DND-41 (cell line): ENCODE measurements around the gene MARCHF10.

Source experiments
- ATAC-seq: fragments of 200-7000 bp; cut with Tn5 transposase; 3 replicates; pipeline ENCODE4 v1.9.1; 2021; ENCODE audit warnings: low read depth; ENCODE audit not compliant: insufficient read depth
- DNase-seq: peaks from one replicate; pipeline ENCODE4 v3.0.0-alpha.2; 2020
- H2AFZ ChIP-seq: 2 replicates; pipeline ENCODE4 v1.6.0; 2012; ENCODE audit warnings: low read depth, low read length
- H3K27ac ChIP-seq: 2 replicates; pipeline ENCODE4 v1.5.1; 2012; ENCODE audit warnings: low read length, inconsistent platforms
- H3K27me3 ChIP-seq: fragments of 200-600 bp; sonication (generic); 2 replicates; pipeline ENCODE4 v1.6.0; 2012; ENCODE audit warnings: low read length, mild to moderate bottlenecking, inconsistent platforms; ENCODE audit not compliant: insufficient read depth, poor library complexity
- H3K36me3 ChIP-seq: 2 replicates; pipeline ENCODE4 v1.5.1; 2012; ENCODE audit warnings: low read length, inconsistent platforms; ENCODE audit not compliant: insufficient read depth
- H3K4me1 ChIP-seq: 2 replicates; pipeline ENCODE4 v1.5.1; 2012; ENCODE audit warnings: mild to moderate bottlenecking, low read length; ENCODE audit not compliant: insufficient read depth
- H3K4me2 ChIP-seq: 2 replicates; pipeline ENCODE4 v1.6.0; 2012; ENCODE audit warnings: mild to moderate bottlenecking, moderate library complexity, low read length, inconsistent platforms; ENCODE audit not compliant: insufficient read depth
- H3K4me3 ChIP-seq, 2 experiments: fragments of 200-600 bp in 1 of 2; shearing (Covaris generic) in 1 of 2; 2 replicates each; pipeline ENCODE4 v1.5.1; 2012 to 2016; ENCODE audit warnings: inconsistent platforms in 2 of 2, low read length in 2 of 2, mild to moderate bottlenecking in 2 of 2, low read depth in 1 of 2, moderate library complexity in 1 of 2
- H3K79me2 ChIP-seq: 2 replicates; pipeline ENCODE4 v1.6.0; 2012; ENCODE audit warnings: low read length, inconsistent platforms; ENCODE audit not compliant: insufficient read depth
- H3K9ac ChIP-seq: 2 replicates; pipeline ENCODE4 v1.6.0; 2012; ENCODE audit warnings: low read depth, mild to moderate bottlenecking, inconsistent platforms, low read length, moderate library complexity
- H3K9me3 ChIP-seq: 2 replicates; pipeline ENCODE4 v1.5.1; 2012; ENCODE audit warnings: low read length, moderate library complexity, mild to moderate bottlenecking, inconsistent platforms; ENCODE audit not compliant: insufficient read depth, severe bottlenecking
- H4K20me1 ChIP-seq: 2 replicates; pipeline ENCODE4 v1.6.0; 2012; ENCODE audit warnings: low read length; ENCODE audit not compliant: insufficient read depth
- CTCF ChIP-seq: IDR thresholded peaks from 2 replicates; pipeline ENCODE4 v1.5.1; 2012; ENCODE audit warnings: borderline replicate concordance, low read length, moderate library complexity, mild to moderate bottlenecking; ENCODE audit not compliant: poor library complexity, severe bottlenecking; ENCODE audit errors: extremely low read depth
- EZH2 ChIP-seq: IDR thresholded peaks from 3 replicates; pipeline ENCODE4 v1.6.1; 2012; ENCODE audit warnings: borderline replicate concordance, low read depth, mild to moderate bottlenecking, moderate library complexity, low read length, inconsistent platforms; ENCODE audit not compliant: severe bottlenecking

The MARCHF10 gene

GRCh38 chr17:62674841-62675240, 133.3 kb downstream of the MARCHF10 start:
- Histone ChIP-seq H4K20me1 (no peaks in the 10 kb centered on the region), H3K4me3 (no peak overlapping the region), H3K4me1 (no peaks in the 10 kb centered on the region), H3K4me2 (no peak overlapping the region), H3K9ac (no peak overlapping the region), H3K36me3 (0 out of 2 replicates have a peak, but pooled peaks cover 9% of the 10 kb centered on the region), H3K9me3 (no peaks in the 10 kb centered on the region), H2AFZ (no peak overlapping the region), H3K27me3 (no peaks in the 10 kb centered on the region), H3K79me2 (no peaks in the 10 kb centered on the region), H3K27ac (no peak overlapping the region)
- DNase-seq (no peak), ATAC-seq (no peak)
- TF ChIP-seq EZH2, result no peak

- DNase-seq (no peak), ATAC-seq (no peak)
- Histone ChIP-seq H3K9ac (no peak overlapping the region), H3K4me3 (no peak overlapping the region), H3K27me3 (no peaks in the 10 kb centered on the region), H3K9me3 (no peaks in the 10 kb centered on the region), H3K79me2 (no peaks in the 10 kb centered on the region), H3K36me3 (0 out of 2 replicates have a peak, but pooled peaks cover 9% of the 10 kb centered on the region), H3K4me1 (no peaks in the 10 kb centered on the region), H3K4me2 (no peak overlapping the region), H4K20me1 (no peaks in the 10 kb centered on the region), H3K27ac (no peak overlapping the region), H2AFZ (no peak overlapping the region)
- TF ChIP-seq CTCF (no peak), EZH2 (no peak)
Observed at GRCh38 chr17:62674363-62674739, 133.8 kb downstream of the MARCHF10 start.

- DNase-seq, result no peak
- H3K36me3 ChIP-seq, result 0 out of 2 replicates have a peak, but pooled peaks cover 9% of the 10 kb centered on the region
- no peak for ATAC-seq
- no peaks in the 10 kb centered on the region for H3K27me3 ChIP-seq
- H3K27ac ChIP-seq, result no peak overlapping the region
- no peak overlapping the region for H2AFZ ChIP-seq
- H3K4me2 ChIP-seq, result no peak overlapping the region
- H3K9ac ChIP-seq, result no peak overlapping the region
- no peaks in the 10 kb centered on the region for H3K79me2 ChIP-seq
- no peaks in the 10 kb centered on the region for H4K20me1 ChIP-seq
- no peaks in the 10 kb centered on the region for H3K4me1 ChIP-seq
- TF ChIP-seq EZH2, result no peak
- no peak for TF ChIP-seq CTCF
- H3K4me3 ChIP-seq, result no peak overlapping the region
- H3K9me3 ChIP-seq, result no peaks in the 10 kb centered on the region
Observed at GRCh38 chr17:62673614-62674362, 134.3 kb downstream of the MARCHF10 start.

- Histone ChIP-seq H3K36me3 (0 out of 2 replicates have a peak, but pooled peaks cover 9% of the 10 kb centered on the region), H3K79me2 (no peaks in the 10 kb centered on the region), H3K27me3 (no peaks in the 10 kb centered on the region), H2AFZ (no peak overlapping the region), H3K27ac (no peak overlapping the region), H4K20me1 (no peaks in the 10 kb centered on the region), H3K4me1 (no peaks in the 10 kb centered on the region), H3K4me3 (no peak overlapping the region), H3K9me3 (no peaks in the 10 kb centered on the region), H3K9ac (no peak overlapping the region), H3K4me2 (no peak overlapping the region)
- DNase-seq (no peak), ATAC-seq (no peak)
- no peak for TF ChIP-seq EZH2
- TF ChIP-seq CTCF, result no peak
Observed at GRCh38 chr17:62672957-62673356, 135.2 kb downstream of the MARCHF10 start.
